WTC11 (cell line): Measurements from ENCODE around the gene ZDHHC22. TPM values are rescaled to one million over a fixed set of nuclear protein-coding genes. Genes with fewer than 3 reads are reported as not detected.

Experiments used
- ATAC-seq: fragments of 200-7000 bp; cut with Tn5 transposase; 2 replicates; pipeline ENCODE4 v1.10.0; 2021; ENCODE audit warnings: mild to moderate bottlenecking, moderate library complexity
- CTCF ChIA-PET: fragments of 300-600 bp; sonication (Branson Sonifier 250); formaldehyde crosslinking; loops from one replicate; lab custom pipeline; 2021; ENCODE audit warnings: antibody characterized with exemption; lab: Charles Lee
- POLR2A ChIA-PET: fragments of 350-600 bp; sonication (Branson Sonifier 250); formaldehyde crosslinking; loops from one replicate; lab custom pipeline; 2021; ENCODE audit warnings: antibody characterized with exemption; lab: Charles Lee
- DNase-seq: peaks from one replicate; pipeline ENCODE4 v3.0.0; 2021; ENCODE audit warnings: low spot score
- H3K27ac Mint-ChIP-seq: 2 replicates; pipeline ENCODE4 v1.8.0; 2021; ENCODE audit warnings: mixed read lengths
- H3K27me3 Mint-ChIP-seq: 2 replicates; pipeline ENCODE4 v1.8.0; 2021; ENCODE audit warnings: low read depth, mild to moderate bottlenecking, moderate library complexity, mixed read lengths
- H3K36me3 Mint-ChIP-seq: 2 replicates; pipeline ENCODE4 v1.8.0; 2021; ENCODE audit warnings: mixed read lengths
- H3K4me1 Mint-ChIP-seq: 2 replicates; pipeline ENCODE4 v1.8.0; 2022; ENCODE audit warnings: mixed read lengths
- H3K4me3 Mint-ChIP-seq: 2 replicates; pipeline ENCODE4 v1.8.0; 2021; ENCODE audit warnings: mild to moderate bottlenecking, moderate library complexity, mixed read lengths
- H3K9me3 Mint-ChIP-seq: 2 replicates; pipeline ENCODE4 v1.8.0; 2021; ENCODE audit warnings: mixed read lengths
- ARID4B ChIP-seq: sonication (generic); formaldehyde crosslinking; IDR thresholded peaks from 2 replicates; pipeline ENCODE4 v1.8.0; 2023; ENCODE audit warnings: missing genetic modification reagents, mild to moderate bottlenecking, borderline replicate concordance
- ELF4 ChIP-seq: sonication (generic); formaldehyde crosslinking; IDR thresholded peaks from 2 replicates; pipeline ENCODE4 v1.8.1; 2022; ENCODE audit warnings: low read depth, mild to moderate bottlenecking, moderate library complexity, missing genetic modification reagents
- ESRRA ChIP-seq: sonication (generic); formaldehyde crosslinking; IDR thresholded peaks from 2 replicates; pipeline ENCODE4 v1.8.1; 2022; ENCODE audit warnings: mild to moderate bottlenecking, missing genetic modification reagents, borderline replicate concordance
- ETV6 ChIP-seq: sonication (generic); formaldehyde crosslinking; IDR thresholded peaks from 2 replicates; pipeline ENCODE4 v1.8.1; 2022; ENCODE audit warnings: mild to moderate bottlenecking, missing genetic modification reagents
- FOXJ3 ChIP-seq: sonication (generic); formaldehyde crosslinking; IDR thresholded peaks from 2 replicates; pipeline ENCODE4 v1.9.0; 2021; ENCODE audit warnings: missing genetic modification reagents, mild to moderate bottlenecking, borderline replicate concordance
- IRF2 ChIP-seq: sonication (generic); formaldehyde crosslinking; IDR thresholded peaks from 2 replicates; pipeline ENCODE4 v1.8.0; 2022; ENCODE audit warnings: low read depth, missing genetic modification reagents, borderline replicate concordance
- MYBL2 ChIP-seq: sonication (generic); formaldehyde crosslinking; IDR thresholded peaks from 2 replicates; pipeline ENCODE4 v1.8.1; 2023; ENCODE audit warnings: mild to moderate bottlenecking, moderate library complexity, missing genetic modification reagents
- NFYB ChIP-seq: sonication (generic); formaldehyde crosslinking; conservative IDR thresholded peaks from 2 replicates; pipeline ENCODE4 v1.8.0; 2022; ENCODE audit warnings: low read depth, missing genetic modification reagents
- NR1H2 ChIP-seq: sonication (generic); formaldehyde crosslinking; IDR thresholded peaks from 2 replicates; pipeline ENCODE4 v1.9.0; 2021; ENCODE audit warnings: mild to moderate bottlenecking, moderate library complexity, missing genetic modification reagents
- OVOL2 ChIP-seq: fragments of 250-450 bp; sonication (Bioruptor Pico); IDR thresholded peaks from 2 replicates; pipeline ENCODE4 v1.9.0; 2021; ENCODE audit warnings: mild to moderate bottlenecking, borderline replicate concordance
- TEAD4 ChIP-seq: sonication (generic); formaldehyde crosslinking; IDR thresholded peaks from 2 replicates; pipeline ENCODE4 v1.8.0; 2022; ENCODE audit warnings: mild to moderate bottlenecking, missing genetic modification reagents
- TP53 ChIP-seq: sonication (generic); formaldehyde crosslinking; IDR thresholded peaks from 2 replicates; pipeline ENCODE4 v1.8.1; 2023; ENCODE audit warnings: mild to moderate bottlenecking, missing genetic modification reagents
- ZBTB21 ChIP-seq: sonication (generic); formaldehyde crosslinking; IDR thresholded peaks from 2 replicates; pipeline ENCODE4 v1.8.1; 2023; ENCODE audit warnings: mild to moderate bottlenecking, missing genetic modification reagents, borderline replicate concordance
- ZNF121 ChIP-seq: sonication (generic); formaldehyde crosslinking; IDR thresholded peaks from 2 replicates; pipeline ENCODE4 v1.8.0; 2023; ENCODE audit warnings: missing genetic modification reagents
- ZNF263 ChIP-seq: sonication (generic); formaldehyde crosslinking; IDR thresholded peaks from 2 replicates; pipeline ENCODE4 v1.8.1; 2022; ENCODE audit warnings: low read depth, mild to moderate bottlenecking, moderate library complexity, missing genetic modification reagents
- ZNF425 ChIP-seq: fragments of 250-450 bp; sonication (Bioruptor Pico); conservative IDR thresholded peaks from 2 replicates; pipeline ENCODE4 v1.9.0; 2021; ENCODE audit warnings: mild to moderate bottlenecking
- total RNA-seq: library from RNA; stranded (reverse); gene quantifications from 3 replicates; pipeline ENCODE4 v1.2.3, GENCODE V29; 2021
- TF ChIP-seq, protein P1 (sequence below): fragments of 250-450 bp; sonication (Bioruptor Pico); IDR thresholded peaks from 2 replicates; pipeline ENCODE4 v1.9.0; 2021; ENCODE audit warnings: mild to moderate bottlenecking
- TF ChIP-seq, protein P2 (sequence below): sonication (generic); formaldehyde crosslinking; conservative IDR thresholded peaks from 2 replicates; pipeline ENCODE4 v1.8.1; 2022; ENCODE audit warnings: mild to moderate bottlenecking, missing genetic modification reagents
- TF ChIP-seq, protein P3 (sequence below): sonication (generic); formaldehyde crosslinking; IDR thresholded peaks from 2 replicates; pipeline ENCODE4 v1.8.0; 2022; ENCODE audit warnings: mild to moderate bottlenecking, missing genetic modification reagents

The ZDHHC22 gene
- total RNA-seq, 1 experiment from 2014 or later, result 47.7 TPM

DNA sequence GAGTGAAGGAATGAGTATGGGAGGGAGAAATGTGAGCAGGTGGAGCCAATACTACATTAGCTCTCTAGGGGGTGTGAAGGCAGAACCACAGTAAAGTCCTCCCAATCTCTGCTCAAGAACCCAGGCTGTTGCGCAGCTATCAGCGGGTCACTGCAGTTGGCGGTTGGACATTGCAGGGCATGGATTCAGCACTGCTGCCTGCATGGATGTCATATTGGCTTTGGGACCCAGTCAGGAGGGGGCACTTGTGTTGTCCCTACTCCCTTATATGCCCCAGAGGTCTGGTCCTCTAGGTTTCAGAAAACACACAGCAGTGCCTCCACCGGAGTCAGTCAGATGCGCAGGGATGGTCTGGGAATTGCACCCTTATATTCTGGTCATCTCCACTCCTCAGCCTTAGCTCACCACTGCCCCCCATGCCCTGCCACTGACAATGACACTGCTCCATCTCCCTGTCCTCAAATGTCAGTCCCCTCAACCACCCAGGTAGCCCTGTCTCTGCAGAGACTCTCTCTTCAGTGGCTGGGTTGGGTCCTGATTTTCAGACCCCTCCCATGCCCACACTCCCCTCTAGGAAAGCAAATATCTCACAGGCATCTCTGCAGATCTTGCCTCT is 9.6 kb downstream of the ZDHHC22 start:
- TF ChIP-seq, protein P1, sequence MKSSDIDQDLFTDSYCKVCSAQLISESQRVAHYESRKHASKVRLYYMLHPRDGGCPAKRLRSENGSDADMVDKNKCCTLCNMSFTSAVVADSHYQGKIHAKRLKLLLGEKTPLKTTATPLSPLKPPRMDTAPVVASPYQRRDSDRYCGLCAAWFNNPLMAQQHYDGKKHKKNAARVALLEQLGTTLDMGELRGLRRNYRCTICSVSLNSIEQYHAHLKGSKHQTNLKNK (CRISPR knock-in tag), result no peak
- TF ChIP-seq ZBTB21 (CRISPR knock-in tag), result no peak
- TF ChIP-seq, protein P2, sequence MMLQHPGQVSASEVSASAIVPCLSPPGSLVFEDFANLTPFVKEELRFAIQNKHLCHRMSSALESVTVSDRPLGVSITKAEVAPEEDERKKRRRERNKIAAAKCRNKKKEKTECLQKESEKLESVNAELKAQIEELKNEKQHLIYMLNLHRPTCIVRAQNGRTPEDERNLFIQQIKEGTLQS (CRISPR knock-in tag), result no peak
- no peak for TF ChIP-seq ESRRA (CRISPR knock-in tag)
- no peak for TF ChIP-seq ZNF263 (CRISPR knock-in tag)
- no peak for TF ChIP-seq TP53
- no peak for TF ChIP-seq ELF4
- TF ChIP-seq MYBL2 (CRISPR knock-in tag), result no peak
- TF ChIP-seq IRF2 (CRISPR knock-in tag), result no peak
- no peak for TF ChIP-seq ZNF425
- TF ChIP-seq, all 79 proteins: peak for 0
- DNase-seq, result no peak
- Mint-ChIP-seq H3K36me3 (peaks cover 18% of the 10 kb centered on the region), H3K9me3 (no peaks in the 10 kb centered on the region), H3K4me1 (peaks cover 13% of the 10 kb centered on the region), H3K27me3 (no peaks in the 10 kb centered on the region), H3K27ac (no peak overlapping the region), H3K4me3 (no peak overlapping the region)
- ATAC-seq, result no peak
- ChIA-PET CTCF (interaction anchor here (0.8 to 1.5 kb wide), 7 partner anchors 10 to 256 kb away, joined by 3 to 5 read pairs (median 4); partner anchors contain the start of gene ZDHHC22), POLR2A (no interaction called here)

DNA sequence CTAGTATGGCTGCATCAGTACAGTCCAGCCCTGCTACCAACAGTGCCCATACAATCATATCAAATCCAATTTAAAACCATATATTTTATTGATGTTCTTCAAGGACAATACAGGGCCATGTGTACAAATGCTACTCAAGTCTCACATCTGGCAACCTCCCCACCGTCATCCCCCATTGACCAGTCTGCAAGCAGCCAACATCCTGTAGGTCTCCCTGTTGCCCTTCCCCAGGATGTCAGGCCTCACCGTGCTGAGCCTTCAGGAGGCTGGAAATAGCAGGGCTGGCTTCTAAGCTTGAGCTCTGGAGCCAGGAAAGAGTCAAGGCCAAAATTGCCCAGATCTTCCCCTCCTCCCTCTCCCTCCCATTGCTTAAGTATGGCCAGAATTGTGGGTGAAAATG is 10.4 kb downstream of the ZDHHC22 start:
- no peaks in the 10 kb centered on the region for H3K9me3 Mint-ChIP-seq
- H3K27me3 Mint-ChIP-seq, result no peaks in the 10 kb centered on the region

More for the DNA sequence above, 10.4 kb downstream of the ZDHHC22 start:
- TF ChIP-seq TP53 (no peak), ETV6 (no peak), FOXJ3 (CRISPR knock-in tag) (no peak), OVOL2 (CRISPR knock-in tag) (no peak), IRF2 (CRISPR knock-in tag) (no peak), NR1H2 (no peak), ARID4B (no peak), NFYB (CRISPR knock-in tag) (no peak), TEAD4 (CRISPR knock-in tag) (no peak), ZNF121 (CRISPR knock-in tag) (no peak)
- TF ChIP-seq, protein P3, sequence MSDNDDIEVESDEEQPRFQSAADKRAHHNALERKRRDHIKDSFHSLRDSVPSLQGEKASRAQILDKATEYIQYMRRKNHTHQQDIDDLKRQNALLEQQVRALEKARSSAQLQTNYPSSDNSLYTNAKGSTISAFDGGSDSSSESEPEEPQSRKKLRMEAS (CRISPR knock-in tag), result no peak
- CTCF ChIA-PET, result interaction anchor here (1.1 to 1.8 kb wide), 3 partner anchors 9 to 81 kb away, joined by 4 read pairs; no protein-coding TSS in a partner anchor
- DNase-seq, result no peak
- Mint-ChIP-seq H3K36me3 (peaks cover 10% of the 10 kb centered on the region), H3K4me1 (peaks cover 13% of the 10 kb centered on the region), H3K27ac (no peak overlapping the region), H3K4me3 (no peak overlapping the region)
- no peak for ATAC-seq
- POLR2A ChIA-PET, result no interaction called here
